GM18502 (cell line): ENCODE data around the gene GNAO1.

ENCODE experiments used
- ATAC-seq: cut with Tn5 transposase; IDR thresholded peaks from one replicate; pipeline ENCODE4 v1.9.1; 2021; ENCODE audit warnings: mild to moderate bottlenecking; ENCODE audit not compliant: unreplicated experiment, poor library complexity

The GNAO1 gene

GRCh38 chr16:56233795-56234566, 42.7 kb downstream of the GNAO1 start:
- no peak for ATAC-seq

DNA sequence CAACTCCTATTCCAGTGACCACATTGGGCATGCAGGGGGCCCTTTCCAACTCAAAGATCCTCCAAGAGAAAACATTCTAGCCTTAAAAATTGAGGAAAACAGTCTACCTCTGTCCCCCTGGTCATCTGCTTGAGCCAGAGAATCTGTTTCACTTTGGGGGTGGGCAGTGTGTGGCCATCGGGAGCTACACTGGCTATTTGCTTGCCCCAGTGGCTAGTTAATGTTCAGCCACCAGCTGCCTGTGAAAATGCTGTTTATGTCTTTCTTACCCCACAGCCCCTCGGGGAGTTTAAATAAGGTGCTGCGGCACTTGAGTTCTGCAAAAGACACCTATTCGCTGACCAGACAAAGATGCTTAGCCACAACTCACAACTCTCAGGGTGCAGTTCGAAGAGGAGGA, 43.4 kb downstream of the GNAO1 start:
- ATAC-seq, result no peak

GRCh38 chr16:56237451-56237930, 46.2 kb downstream of the GNAO1 start:
- ATAC-seq, result no peak

DNA sequence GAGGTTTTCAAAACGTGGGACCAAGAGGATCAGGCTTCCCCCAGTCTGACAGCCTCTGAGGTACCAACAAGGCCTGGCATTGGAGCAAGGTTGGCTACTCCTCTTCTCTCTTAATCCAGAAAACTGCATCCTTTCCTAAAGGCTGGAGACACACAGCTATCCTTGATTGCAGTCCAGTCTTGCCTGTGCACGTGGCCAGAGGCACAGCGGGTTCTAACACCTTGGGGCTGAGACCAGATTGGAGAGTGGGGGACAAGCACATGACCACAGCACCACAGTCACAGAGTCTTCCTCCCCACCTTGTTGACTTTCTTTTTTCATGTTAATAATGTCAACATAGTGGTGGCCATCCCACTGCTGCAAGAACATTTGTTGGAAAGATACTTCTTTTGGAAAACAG, 46.9 kb downstream of the GNAO1 start:
- ATAC-seq, result no peak

- no peak for ATAC-seq
These were observed 50.3 kb downstream of the GNAO1 start for GRCh38 chr16:56241596-56241995.

DNA sequence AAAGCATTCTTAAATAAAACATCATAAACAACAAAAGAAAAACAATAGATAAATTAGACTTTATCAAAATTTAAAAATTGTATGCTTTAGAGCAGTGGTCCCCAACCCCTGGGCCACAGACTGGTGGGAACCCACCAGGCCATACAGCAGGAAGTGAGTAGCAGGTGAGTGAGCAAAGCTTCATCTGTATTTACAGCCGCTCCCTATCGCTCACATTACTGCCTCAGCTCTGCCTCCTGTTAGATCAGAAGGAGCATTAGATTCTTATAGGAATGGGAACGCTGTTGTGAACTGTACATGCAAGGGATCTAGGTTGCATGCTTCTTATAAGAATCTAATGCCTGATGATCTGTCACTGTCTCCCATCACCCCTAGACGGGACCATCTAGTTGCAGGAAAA, 51.5 kb downstream of the GNAO1 start:
- no peak for ATAC-seq

DNA sequence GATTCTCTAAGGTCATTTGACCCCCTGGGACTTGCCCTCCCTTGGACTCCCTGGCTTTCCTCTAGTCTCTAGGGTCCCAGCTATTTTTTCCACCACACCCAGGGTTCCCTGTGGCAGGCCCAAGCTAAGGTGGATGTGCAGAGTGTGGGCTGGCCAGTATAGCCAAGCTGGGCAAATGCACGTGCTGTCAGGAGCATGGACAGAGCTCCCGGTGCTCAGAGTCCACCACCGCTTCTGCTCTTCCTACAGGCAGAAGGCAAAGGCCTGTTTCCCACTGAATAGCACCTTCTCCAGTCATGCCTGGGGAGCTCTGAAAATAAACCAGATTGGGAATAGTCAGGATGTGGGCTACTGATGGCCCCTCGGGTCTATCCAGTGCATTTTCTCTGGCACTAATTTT, 53.3 kb downstream of the GNAO1 start:
- ATAC-seq, result no peak

- ATAC-seq, result no peak
These were observed 53.9 kb downstream of the GNAO1 start for GRCh38 chr16:56245197-56245596.

DNA sequence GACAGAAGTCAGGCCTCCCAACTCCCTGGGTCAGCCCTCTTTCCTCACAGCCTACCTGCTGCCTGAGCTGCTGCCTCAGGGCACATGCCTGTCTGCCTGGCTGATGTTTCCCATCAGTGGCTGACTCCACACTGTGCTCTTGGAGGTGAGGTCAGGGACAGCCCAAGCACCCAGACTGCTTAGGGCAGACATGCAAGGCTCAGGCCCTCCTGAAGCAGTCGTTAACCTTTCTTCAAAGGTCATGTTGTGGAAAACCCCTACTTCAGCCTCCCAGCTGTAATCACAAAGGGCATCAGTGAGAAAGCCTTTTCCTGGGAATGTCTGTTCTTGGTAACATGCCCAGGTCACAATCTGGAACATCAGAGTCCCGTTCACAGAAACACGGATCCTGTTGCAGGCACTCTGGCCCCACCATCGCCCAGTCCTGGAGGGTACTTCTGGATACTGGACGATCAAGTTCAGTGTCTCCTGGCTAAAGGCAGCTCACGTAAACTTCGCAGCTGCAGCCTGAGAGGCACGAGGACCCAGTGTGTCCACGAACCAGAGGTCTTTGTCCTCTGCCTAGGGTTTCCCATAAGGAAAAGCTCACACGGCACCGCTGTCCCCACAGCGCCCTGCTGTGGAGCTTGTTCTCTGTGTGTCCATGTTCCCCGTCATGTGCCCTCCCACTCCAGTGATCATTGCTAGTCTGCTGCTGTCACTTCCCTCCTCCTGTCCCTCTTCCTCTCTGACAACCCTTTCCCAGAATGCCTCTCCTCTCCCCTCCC, 54.9 kb downstream of the GNAO1 start:
- no peak for ATAC-seq

DNA sequence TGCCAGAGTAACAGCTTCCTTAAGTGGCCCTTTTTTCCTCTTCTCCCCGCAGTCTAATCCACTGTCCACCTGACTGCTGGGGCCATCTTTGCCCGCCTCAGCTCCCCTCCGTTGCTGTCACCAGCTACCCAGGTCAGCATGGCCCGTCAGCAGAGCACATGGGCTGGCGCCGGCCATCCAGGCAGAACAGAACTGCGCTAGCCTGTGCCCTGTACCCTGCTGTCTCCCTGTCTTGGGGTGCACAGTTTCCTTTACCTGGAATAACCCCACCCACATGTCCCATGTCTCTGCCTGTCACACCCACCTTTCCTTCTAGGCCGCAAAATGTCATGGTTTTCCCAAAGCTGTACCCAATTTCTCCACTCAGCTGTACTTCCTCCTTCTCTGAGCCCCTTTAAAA, 55.7 kb downstream of the GNAO1 start:
- ATAC-seq, result no peak

GRCh38 chr16:56247808-56248207, 56.5 kb downstream of the GNAO1 start:
- ATAC-seq, result no peak

- no peak for ATAC-seq
These were observed 61.5 kb downstream of the GNAO1 start for GRCh38 chr16:56252835-56253234.

DNA sequence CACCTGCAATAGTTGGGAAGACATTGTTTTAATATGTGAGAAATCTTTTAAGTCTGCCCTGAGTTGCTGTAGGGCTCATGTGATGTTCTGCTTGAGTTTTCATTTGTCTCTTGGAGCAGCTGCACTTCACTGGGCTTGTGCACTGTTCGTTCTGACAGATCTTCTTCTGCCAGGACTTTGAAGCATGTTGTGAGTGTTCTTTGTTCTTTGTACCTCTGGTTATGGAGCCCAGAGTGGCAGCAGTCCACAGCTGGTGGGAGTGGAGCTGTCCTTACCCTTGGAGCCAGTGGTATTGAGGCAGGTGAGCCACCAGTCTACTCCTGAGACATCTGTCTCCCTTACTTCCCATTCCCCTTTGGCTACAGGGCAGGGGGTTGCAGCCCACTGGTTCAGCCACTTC, 64.6 kb downstream of the GNAO1 start:
- ATAC-seq, result no peak

- no peak for ATAC-seq
These were observed 66.0 kb downstream of the GNAO1 start for GRCh38 chr16:56257239-56257638.

DNA sequence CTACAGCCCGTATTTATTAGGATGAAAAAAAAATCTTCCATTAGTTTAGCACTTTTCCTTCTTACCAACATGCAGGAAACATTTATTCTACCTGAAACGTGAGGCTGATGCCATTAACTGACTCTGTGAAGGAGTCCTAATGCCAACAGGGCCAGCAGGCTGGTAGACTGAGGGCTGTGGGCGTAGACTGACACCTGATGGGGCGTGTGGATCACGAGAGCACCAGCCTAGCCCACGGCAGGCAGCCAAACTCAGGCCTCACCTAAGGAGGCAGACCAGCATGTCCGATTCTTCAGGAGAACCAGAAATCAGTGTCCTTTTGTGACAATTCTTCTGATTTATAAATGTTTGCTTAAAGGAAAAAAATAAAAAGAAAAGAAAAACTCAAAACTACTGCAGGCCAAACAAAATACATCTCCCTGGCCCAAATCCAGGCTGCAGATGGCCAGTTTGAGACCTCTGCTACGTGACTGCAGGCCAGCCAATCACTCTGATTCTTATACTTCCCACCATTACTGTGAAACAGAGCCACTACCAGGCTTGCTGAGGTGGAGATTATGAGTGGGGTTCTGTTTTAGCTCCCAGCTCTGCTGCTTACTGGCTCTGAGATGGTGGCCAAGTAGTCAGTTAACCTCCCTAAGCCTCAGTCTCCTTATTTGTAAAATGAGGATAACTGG, 66.5 kb downstream of the GNAO1 start:
- no peak for ATAC-seq

DNA sequence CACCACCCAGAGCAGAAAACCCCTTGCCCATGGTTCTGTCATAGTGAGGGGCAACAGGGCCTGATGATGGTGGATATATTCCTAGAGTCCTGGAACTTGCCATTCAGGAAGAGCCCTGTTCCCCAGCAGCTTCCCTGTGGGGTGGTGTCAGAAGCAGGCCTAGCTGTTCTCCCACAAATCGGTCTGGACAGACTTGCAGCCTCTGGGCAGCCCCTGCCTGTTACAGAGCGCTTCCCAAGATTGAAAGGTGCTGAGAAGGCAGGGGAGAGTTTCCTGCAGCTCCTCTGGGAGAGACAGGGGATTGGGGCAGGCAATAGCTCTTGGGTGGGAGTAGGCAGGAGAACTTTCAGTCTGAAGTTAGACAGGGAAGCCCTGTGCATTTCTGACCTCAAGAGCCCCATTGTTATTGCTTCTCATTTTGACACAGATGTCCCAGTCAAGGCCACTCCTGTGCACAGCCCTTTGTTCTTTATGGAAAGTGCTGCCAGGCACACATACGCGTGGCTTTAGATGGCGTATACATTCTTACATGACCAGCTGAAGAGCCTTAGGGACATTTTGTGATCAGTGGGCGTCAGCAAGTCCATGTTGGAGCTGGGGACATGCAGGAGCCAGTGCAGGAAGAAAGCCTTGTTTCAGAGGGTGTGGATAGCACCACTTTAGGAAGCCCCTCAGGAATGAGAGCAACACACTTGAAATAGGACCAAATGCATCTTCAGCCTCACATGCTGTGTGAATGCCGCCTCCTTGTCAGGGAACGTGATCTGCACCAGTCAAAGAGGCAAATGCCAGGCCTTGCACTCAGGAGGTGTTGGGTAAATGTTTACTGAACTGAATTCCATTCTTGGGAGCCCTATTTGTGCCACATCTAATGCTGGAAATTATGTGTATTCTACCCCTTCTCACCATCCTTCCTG, 67.5 kb downstream of the GNAO1 start:
- no peak for ATAC-seq

DNA sequence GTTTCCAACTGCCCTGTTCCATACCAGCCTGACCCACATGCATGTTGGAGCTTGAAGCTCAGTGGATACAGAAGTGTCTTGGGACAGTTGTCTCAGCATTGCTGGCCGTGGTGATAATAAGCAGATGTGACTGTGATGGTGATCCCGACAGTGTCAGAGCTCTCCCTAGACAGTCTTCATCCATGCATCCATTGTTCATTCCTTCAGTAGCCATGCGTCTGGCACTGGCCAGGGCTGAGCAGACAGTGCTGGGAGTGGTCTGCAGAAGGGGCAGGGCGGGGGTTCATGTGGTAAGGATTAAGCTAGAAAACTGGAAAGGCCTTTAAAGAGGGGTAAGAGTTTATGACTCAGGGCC, 68.1 kb downstream of the GNAO1 start:
- ATAC-seq, result no peak

DNA sequence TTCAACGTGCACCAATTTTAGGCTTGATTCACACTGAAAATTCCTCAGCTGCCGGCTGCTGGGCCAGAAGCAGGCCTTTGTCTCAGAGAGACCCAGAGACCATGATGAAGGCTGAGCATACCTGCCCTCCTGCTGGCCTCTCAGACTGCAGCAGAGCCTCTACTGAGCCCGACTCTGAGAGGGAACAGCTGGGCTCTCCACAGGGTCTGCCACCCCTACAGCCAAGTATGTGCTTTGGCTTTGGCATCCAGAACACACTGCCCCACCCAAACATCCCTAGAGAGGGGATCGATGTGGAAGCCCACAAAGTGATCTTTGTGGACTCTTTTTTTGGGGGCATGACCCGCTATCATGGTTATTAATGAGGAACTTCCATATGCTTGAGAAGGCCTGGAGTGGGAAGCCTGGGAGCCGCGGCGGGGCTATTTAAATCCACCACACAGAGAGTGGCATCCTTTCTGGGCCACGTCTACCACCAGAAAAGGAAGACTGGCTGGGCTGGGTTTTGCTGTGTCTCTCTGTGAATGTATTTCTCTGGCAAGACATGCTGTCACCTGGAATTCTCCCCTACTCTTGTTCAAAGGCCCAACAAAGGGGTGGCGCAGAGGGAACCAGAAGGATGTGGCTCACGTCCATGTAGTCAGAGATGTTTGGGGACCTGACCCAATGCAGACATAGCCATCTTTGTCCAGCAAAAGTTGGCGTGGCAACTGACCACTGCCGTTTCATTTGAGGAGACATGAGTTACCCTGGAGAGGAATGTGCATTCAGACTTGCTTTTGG, 69.3 kb downstream of the GNAO1 start:
- ATAC-seq, result no peak

DNA sequence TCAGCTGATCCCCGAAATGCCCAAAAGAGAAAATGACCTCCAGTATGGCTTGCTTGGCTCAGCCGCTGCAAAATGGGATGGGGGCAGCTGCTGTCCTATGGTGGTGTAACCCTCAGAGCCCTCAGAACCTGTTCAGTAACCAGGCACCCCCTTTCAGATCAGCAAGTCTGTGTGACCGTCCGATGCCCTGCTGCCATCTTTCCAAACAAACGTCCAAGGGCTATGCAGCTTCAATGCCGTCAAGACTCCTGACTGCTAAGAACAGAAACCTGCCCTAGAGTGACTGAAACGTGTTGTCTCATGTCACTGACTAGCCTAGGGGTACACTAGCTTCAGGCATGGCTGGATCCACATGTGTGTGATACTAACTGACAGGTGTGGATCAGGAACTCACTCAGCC, 70.4 kb downstream of the GNAO1 start:
- ATAC-seq, result no peak
